GM19395 (cell line): ENCODE data around the gene CDC42BPG.

Source experiments
- ATAC-seq: cut with Tn5 transposase; IDR thresholded peaks from one replicate; pipeline ENCODE4 v1.9.1; 2021; ENCODE audit warnings: mild to moderate bottlenecking, moderate library complexity; ENCODE audit not compliant: unreplicated experiment

The CDC42BPG gene

DNA sequence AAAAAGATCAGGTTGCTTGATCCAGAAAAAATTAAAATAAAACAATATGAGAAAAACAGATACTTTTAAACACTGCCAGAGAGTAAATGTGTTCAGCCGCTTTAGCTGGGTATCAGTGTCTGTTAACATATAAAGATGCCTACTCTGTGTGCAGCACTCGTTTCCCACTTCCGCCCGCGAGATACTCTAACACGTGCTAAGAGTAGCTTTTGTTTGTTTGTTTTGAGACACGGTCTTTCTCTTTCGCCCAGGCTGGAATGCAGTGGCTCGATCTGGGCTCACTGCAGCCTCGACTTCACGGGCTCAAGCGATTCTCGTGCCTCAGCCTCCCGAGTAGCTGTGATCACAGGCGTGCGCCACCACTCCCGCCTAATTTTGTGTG is 33.6 kb downstream of the CDC42BPG start:
- peak; percentile 24 for ATAC-seq

DNA sequence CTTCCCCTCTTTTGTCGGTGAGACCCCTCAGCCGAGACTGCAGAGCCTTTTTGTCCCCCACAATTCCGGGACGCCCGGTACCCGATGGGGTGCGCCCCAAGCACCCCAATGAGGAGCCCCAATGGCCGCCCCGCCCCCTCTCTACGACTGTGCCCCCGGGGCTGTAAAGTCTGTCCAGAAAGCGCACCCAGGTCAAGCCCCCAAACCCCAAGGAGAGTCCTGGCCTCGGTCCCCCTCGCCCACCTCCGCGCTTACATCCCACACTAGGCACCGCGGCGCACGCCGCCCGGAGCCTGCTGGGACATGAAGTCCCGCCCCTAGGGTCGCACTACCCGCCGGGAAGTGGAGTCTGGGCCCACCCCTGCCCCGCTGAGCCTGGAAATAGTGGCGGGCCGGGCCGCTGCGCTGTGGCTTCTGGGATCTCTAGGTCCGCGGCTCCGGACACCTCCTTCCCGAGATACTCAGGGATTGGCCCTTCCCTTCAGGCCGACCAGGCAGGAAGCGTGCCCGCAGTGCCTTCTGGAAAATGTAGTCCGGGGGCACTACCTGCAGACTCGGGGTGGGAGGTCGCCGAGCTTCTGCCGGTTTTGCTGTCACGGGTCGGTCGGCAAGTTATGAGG is 34.1 kb downstream of the CDC42BPG start, which contains the start of gene MEN1:
Gene MEN1 (minus strand): TSS at position 281 of the 620 bp plus-strand sequence. CDS start 442 bp downstream, outside the sequence.
- ATAC-seq: peak; percentile 64

DNA sequence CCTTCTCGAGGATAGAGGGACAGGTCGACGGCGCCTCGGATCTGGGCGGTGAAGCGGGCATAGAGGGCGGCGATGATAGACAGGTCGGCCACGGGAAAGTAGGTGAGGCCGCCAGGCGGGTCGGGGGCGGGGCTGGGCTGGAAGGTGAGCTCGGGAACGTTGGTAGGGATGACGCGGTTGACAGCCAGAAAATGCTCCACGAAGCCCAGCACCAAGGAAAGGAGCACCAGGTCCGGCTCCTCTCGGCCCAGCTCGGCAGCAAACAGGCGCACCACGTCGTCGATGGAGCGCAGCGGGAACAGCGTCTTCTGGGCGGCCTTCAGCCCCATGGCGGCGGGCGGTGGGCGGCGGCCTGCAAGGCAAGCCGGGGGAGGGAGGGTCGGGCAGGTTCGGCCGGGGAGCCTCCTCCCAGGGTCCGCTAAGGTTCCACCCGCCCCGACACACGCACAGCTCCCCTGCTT is 34.6 kb downstream of the CDC42BPG start:
- ATAC-seq: no peak

DNA sequence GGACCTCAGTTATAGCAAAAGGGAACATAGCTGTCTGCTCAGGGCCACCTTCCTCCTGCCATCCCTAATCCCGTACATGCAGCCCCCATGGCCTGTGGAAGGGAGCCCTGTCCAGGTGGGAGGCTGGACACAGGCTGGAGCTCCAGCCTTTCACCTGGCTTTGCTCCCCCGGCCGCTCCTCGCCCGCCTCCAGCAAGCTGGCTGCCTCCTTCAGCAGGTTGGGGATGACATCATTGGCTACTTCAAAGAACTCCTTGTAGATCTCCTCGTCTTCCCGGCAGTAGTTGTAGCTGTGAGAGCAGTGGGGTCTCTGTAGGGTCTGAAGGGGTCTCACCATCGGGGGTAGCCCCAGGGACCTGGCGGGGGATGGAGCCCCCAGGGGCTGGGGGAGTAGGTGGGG is 39.0 kb downstream of the CDC42BPG start:
- no peak for ATAC-seq

DNA sequence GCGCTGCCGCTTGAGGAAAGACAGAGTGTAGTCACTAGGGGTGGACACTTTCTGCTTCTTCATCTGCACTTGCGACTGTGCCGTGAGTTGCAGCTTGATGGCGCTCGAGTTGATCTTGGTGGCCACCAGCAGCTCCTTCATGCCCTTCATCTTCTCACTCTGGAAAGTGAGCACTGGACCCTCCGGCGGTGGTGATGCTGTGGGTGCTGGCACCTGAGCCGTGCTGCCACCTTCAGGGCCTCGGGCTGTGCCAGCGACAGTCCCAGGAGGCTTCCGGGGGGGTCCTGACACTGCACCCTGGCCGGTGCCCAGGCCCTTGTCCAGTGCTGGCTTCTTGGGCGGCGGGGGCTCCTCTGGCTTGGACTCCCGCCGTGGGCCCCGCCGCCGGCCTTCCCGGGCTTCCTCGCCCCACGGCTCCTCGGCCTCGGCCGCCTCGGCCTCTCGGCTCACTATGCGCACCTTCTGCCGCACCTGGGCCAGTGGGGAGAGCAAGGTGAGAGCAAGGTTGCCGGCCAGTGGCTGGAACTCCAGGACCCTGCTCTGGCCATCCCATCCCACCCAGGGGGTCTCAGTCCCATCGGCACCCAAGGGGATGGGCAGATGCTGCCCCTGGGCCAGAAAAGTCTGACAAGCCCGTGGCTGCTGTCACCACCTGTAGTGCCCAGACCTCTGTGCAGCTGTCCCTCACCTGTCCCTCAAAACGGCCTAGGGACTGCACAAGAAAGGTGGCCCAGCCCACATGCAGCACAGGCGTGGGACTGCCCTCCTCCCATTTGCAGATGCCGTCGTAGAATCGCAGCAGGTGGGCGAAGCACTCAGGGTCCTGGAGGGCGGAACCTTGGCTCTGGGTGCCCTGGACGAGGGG is 39.9 kb downstream of the CDC42BPG start:
- no peak for ATAC-seq

DNA sequence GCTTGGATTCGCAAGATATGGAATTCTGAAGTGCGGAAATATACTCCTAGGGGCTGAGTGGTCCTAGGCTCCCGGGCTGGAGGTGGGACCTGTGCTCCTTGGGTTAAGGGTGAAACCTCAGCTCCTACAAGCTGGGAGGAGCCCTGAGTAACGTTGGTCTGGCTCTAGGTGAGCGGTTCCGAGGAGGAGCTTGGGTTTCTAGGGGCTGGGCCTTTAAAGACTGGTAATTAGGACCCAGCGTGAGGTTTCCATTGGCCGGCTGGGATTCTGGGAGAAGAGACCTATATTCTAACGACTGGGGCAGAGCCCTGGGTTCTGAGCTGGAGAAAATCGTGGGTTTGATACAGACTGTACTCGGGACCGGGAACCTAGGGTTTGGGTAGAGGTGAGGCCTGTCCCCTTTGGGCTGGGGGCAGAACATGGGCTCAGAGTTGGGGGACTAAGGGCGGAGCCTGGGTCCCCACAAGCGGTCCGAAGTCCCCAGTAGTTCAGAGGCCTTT is 40.6 kb downstream of the CDC42BPG start:
- ATAC-seq: no peak

DNA sequence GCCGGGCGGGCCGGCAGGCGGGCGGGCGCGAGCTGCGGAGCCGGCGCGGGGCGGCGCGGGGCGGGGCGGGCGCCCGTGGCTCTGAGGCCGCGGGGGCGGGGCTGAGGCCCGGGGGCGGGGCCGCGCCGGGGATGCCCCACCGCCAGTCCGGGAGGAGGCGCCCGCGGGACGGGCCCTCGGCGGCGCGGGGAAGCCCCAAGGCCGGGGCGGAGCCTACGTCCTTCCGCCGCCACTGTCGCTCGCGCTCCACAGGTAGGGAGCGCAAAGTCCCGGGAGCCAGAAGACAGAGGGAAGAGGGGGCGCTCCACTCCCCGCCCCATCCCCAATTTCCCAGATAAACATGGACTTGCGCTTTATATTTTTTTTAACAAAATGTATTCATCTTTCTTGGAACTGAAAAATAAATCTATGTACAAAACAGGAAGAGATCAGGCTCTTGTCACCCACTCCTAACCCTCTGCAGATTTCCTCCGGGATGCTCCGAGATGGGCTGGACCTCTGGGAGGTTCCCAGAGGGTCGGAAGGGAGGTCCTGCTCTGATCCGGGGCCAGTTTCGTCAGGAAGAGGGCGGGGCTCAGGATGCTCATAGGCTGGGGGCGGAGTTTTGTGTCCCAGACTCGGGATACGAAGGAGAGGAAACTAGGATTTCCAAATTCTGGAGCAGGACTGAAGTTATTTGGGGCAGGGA is 41.2 kb downstream of the CDC42BPG start, which contains the start of gene MAP4K2:
Gene MAP4K2 (minus strand): TSS at position 57 of the 688 bp plus-strand sequence. CDS start 65 bp downstream, outside the sequence.
- ATAC-seq: peak; percentile 56

DNA sequence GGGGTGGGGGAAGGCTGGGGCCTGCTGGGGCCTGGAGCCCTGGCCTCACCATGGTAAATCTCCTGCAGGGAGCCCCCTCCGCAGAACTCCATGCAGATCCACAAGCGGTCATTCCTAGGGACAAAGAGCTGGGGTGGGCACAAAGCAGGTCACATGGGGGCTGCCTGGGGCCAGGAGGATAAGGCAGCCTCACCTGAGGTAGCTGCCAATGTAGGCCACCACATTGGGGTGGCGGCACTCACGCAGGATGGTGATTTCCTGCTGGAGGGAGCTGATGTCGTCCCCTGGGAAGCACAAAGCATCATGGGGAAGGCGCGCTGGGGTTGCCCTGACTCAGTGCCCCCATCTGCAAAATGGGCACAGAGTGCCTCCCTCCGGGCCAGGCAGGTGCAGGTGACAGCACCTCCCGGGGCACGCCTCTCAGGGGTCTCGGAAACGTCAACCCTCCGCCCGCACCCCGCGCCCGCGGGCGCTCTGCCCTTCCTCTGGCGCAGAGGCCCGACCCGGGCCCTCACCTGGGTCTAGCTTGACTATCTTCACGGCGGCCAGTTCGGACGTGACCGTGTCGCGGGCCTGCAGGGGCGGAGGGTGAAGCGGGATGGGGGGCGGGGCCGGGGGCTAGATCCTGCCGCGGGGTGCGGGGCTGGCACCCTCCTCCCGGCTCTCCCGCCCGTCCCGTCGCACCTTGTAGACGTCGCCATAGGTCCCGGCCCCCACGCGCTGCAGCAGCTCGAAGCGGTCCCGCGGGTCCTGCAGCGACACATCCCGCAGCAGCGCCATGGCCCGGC is 41.9 kb downstream of the CDC42BPG start:
- ATAC-seq: peak; percentile 18

DNA sequence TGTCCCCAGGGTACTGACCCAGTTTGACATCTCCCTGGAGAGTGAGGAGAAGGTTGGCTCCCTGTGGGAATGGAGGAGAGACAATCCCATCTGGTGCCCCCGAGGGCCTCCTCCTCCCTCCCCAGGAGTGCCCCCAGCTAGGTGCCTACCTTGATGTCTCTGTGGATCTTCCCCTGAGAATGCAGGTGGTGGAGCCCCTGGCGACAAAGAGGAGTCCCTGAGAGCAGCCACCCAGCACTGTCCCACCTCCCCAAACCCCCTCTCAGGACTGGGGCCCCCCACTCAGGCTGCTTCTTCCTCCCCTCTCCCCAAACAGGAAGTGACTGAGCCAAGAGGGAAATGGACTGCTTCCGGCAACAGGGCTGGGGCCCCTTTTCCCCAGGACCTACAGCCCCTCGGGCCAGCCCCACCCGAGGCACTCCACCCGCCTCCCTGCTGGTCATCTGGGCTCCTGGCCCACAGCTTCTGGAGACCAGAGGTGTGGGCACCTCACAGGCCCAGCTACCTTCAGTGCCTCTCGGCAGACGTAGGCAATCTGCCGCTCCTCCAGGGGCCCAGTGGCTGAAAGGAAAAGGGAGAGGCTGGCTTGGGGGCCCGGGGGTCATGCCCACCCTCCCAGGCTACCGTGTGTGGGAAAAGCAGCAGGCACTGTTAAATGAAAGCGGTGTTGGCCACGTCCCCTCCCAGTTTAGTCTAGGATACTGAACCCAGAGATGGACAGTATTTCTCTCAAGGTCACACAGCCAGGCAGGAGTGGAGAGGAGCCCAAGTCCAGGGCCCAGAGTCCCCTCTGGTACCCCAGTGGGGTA is 42.7 kb downstream of the CDC42BPG start:
- ATAC-seq: no peak

DNA sequence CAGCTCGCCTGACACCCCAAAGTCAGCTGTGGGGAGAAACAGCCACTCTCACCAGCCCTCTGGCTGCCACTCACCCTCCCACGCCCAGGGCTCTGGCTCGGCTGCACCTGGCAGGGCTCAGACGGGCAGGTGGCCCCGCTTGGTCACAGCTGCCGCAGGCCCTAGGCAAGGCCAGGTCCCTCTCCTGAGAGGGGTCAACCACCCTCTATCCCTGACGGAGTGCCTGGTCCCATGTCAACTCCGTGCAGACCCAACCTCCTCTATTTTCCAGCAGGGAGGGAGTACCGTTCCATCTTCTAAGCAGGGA is 43.3 kb downstream of the CDC42BPG start:
- no peak for ATAC-seq

DNA sequence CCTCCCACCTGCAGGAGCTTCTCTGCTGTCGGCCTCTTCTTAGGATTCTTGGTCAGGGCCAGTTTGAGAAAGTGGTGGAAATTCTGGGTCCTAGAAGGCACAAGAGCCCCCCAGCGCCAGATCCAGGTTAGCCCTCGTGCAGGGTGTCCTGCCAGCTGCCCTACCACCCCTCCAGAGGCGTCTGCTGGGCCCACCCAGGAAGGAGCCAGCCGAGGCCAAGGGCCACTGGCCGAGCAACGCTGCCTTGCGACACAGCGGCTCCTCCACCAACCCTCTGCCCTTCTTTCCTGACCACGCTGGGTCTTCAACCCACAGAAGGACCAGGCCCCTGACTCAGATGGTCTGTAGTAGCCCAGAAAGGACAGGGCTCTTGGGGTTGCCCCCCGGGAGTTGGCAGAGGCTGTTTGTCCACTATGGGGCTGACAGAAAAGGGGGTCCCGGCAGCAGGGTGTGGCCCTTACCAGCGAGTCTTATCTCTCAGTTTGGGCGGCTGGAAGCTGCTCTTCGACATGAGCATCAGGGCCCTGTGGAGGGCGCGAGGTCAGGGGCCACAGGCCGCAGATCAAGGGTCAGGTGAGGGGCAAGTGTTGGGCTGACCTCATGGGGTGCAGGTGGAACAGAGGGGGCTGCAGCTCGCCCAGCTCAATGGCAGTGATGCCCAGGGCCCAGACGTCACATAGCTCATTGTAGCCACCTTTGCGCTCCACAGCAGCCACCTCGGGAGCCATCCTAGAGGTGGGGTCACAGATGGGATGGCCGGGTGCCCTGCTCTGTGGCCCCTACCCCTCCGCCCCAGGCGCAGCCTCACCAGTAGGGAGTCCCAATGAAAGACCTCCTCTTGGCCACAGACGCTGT is 43.9 kb downstream of the CDC42BPG start:
- ATAC-seq: no peak

DNA sequence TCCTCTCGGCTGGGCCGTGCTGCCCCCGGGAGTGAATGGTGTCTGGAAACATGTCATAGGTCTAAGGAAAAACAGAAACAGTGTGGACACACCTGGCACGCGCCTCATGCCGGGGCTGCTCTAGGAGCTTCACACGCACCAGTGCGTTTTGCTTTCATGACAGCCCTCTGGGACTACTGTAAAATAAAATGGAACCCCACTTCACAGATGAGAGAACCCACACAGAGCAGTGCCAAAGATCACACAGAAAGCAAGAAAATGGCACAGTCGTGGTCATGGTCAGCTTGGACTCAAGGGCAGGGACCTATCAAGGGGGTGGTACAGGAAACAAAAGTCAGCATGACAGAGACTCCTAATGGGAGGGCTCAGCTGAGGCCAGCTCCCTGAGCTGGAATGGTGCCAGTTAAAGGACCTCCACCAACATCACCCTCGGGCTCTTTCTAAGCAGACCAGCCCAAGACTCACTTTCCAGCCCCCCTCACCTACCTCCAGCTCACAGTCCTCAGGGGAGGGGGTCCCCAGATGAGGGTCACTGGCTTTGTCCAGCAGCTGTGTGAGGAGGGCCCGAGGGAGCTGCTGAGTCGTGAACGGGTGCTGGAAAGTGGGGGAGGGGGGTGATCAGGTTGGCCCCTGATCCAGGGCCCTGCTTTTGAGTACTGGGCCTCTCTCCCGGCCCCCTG is 44.7 kb downstream of the CDC42BPG start:
- no peak for ATAC-seq

DNA sequence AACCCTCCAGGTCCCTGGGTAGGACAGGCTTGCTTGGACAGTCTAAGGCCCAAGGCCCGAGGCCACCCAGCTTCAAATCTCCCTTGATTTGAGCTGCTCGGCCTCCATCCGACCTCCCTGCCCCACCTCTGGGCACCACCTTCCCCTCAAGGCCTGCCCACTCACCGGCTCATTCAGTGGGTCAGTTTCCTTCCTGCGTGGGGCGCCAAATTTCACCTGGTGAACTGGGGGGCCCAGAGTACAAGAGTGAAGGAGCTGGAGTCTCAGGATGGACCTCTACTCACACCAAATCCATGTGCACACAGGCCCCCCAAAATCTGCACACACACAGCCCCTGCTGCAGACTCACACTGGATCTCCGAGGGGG is 45.2 kb downstream of the CDC42BPG start:
- ATAC-seq: no peak

DNA sequence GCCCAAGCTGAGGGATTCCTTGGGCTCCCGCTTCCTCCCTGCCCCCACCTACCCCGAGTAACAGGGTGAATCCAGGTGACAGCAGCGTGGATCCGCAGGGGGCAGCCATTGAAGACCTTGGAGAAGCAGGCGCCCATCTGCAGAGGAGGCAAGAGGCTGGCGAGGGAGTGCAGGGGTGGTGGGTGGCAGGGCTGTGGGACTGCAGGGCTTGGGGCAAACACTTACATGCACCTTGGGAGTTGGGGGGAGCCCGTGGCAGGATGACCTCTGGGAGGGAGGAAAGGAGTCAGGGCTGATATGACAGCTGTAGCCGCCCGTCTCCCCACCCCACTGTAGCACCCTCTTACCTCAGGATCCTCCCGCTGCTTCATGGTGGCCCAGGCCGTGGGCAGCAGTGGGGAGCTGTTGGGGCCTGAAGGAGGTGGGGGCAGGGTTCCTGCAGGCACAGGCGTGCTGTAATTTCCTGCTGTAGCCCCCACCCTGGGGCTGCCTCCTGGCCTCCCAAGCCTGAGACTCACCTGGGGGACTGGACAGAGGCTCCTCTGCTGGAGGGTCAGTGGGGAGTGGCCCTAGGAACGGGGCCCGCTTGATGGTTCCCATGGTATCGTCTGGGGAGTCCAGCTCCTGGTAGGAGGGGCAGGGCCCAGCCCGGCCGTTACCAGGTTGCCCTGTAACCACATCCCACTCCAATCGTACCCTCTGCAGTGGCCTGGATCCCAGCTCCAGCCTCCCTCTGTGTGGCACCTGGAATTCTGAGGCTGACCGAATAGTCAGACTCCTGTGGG is 47.5 kb downstream of the CDC42BPG start:
- no peak for ATAC-seq

DNA sequence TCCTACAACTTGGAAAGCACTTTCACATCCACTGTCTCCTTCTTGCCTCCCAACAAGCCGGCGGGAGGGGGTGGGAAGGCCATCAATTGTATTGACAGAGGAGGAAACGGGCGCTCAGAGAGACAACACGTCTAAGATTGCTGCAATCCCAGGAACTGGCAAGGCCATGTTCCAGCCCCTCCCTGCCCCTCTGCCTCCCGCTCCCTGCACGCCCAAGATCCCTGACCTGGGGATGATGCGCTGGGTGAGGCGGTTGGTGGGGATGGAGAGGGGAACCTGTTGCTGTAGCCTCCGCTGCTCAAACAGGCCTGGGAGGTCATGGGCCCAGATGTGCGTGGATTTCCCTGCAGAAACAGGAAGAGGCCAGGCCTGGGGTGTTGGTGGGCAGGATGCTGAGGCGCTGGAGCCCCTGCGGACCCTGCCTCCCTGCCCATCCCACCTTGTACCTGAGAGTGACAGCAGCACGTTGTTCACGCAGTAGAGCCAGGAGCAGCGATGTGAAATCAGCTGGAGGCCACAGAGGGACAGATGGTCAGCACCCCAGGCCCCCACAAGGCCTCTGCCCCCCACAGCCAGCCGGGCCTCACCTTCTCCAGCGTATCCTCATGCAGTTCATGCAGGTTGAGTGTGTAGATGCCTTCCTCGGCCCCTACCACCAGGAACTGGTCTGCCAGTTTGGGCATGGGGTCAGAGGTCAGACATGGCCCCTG is 48.3 kb downstream of the CDC42BPG start:
- no peak for ATAC-seq

DNA sequence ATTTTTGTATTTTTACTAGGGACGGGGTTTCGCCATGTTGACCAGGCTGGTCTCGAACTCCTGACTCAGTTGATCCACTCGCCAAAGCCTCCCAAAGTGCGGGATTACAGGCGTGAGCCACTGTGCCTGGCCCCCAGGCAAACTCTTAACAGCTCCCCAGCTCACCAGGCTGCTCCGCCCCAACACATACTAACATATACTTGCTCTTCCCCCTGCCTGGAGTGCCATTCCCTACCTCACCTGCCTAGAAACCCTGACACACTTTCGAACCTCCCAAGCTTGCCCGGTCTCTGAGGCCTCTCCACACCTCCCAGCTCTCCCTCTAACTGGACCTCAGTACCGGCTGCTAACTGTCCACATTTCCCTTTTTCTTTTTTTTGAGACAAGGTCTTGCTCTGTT is 49.9 kb downstream of the CDC42BPG start:
- ATAC-seq: no peak
